ENCODE data around the gene DBP. TPM values are rescaled to one million over a fixed set of nuclear protein-coding genes. Genes with fewer than 3 reads are reported as not detected.

Gene DBP
- total RNA-seq, 1 donor: 20.9 TPM

GRCh38 chr19:48672994-48673393 is 35.8 kb upstream of the DBP start, which contains the start of gene NTN5:
Gene NTN5, minus strand, starts transcription at chr19:48673017. Its CDS starts 2,031 bp downstream, at chr19:48670986.
- TF ChIP-seq CTCF (IDR thresholded peaks at IDR 0.05; ENCODE audit: insufficient read depth, low read length): no peak
- H3K4me3 ChIP-seq (ENCODE audit: low read depth, low read length): no peak within 1 kb of the TSS
- no peak for DNase-seq (ENCODE audit: low read depth)

GRCh38 chr19:48671446-48671995 is 34.3 kb upstream of the DBP start:
- DNase-seq (ENCODE audit: low read depth): no peak
- no peak for TF ChIP-seq CTCF (IDR thresholded peaks at IDR 0.05; ENCODE audit: insufficient read depth, low read length)
- no peak overlapping the region for H3K4me3 ChIP-seq (ENCODE audit: low read depth, low read length)

GRCh38 chr19:48670699-48671445 is 33.7 kb upstream of the DBP start:
- no peak for DNase-seq (ENCODE audit: low read depth)
- H3K4me3 ChIP-seq (ENCODE audit: low read depth, low read length): no peak overlapping the region
- no peak for TF ChIP-seq CTCF (IDR thresholded peaks at IDR 0.05; ENCODE audit: insufficient read depth, low read length)

GRCh38 chr19:48669903-48670668 is 32.9 kb upstream of the DBP start:
- no peak for DNase-seq (ENCODE audit: low read depth)
- no peak for TF ChIP-seq CTCF (IDR thresholded peaks at IDR 0.05; ENCODE audit: insufficient read depth, low read length)
- no peak overlapping the region for H3K4me3 ChIP-seq (ENCODE audit: low read depth, low read length)

GRCh38 chr19:48668761-48669160 is 31.6 kb upstream of the DBP start:
- no peak for DNase-seq (ENCODE audit: low read depth)
- TF ChIP-seq CTCF (IDR thresholded peaks at IDR 0.05; ENCODE audit: insufficient read depth, low read length): no peak
- H3K4me3 ChIP-seq (ENCODE audit: low read depth, low read length): no peak overlapping the region

- no peak for TF ChIP-seq CTCF (IDR thresholded peaks at IDR 0.05; ENCODE audit: insufficient read depth, low read length)
These were observed 31.2 kb upstream of the DBP start for GRCh38 chr19:48668332-48668731.

More at GRCh38 chr19:48668332-48668731, 31.2 kb upstream of the DBP start:
- DNase-seq (ENCODE audit: low read depth): no peak
- H3K4me3 ChIP-seq (ENCODE audit: low read depth, low read length): no peak overlapping the region

All from fibroblast of the aortic adventitia (primary cell).